NCI-H2029 (cell line): ENCODE results near the gene SPAG8.

ENCODE experiments used
- DNase-seq: peaks from one replicate; lab custom pipeline; 2025; lab: John Stamatoyannopoulos, UW

Gene SPAG8

GRCh38 chr9:35771943-35772342, 40.1 kb downstream of the SPAG8 start:
- DNase-seq: peak; percentile 10

- peak; percentile 83 for DNase-seq
Observed at GRCh38 chr9:35771534-35771933, 40.5 kb downstream of the SPAG8 start.

GRCh38 chr9:35771075-35771433, 41.0 kb downstream of the SPAG8 start:
- DNase-seq: peak; percentile 31

GRCh38 chr9:35769763-35770162, 42.3 kb downstream of the SPAG8 start:
- no peak for DNase-seq

GRCh38 chr9:35767458-35767857, 44.6 kb downstream of the SPAG8 start:
- no peak for DNase-seq

- no peak for DNase-seq
Observed at GRCh38 chr9:35766997-35767396, 45.1 kb downstream of the SPAG8 start.

- no peak for DNase-seq
Observed at GRCh38 chr9:35763803-35764202, 48.3 kb downstream of the SPAG8 start.

- no peak for DNase-seq
Observed at GRCh38 chr9:35763181-35763580, 48.9 kb downstream of the SPAG8 start.

GRCh38 chr9:35760651-35761050, 51.4 kb downstream of the SPAG8 start:
- peak; percentile 91 for DNase-seq

- DNase-seq: no peak
Observed at GRCh38 chr9:35759795-35760194, 52.3 kb downstream of the SPAG8 start.
